ENCODE measurements around the gene SCGN.

- TF ChIP-seq CTCF (IDR thresholded peaks at IDR 0.05) (no peak), POLR2A (IDR thresholded peaks at IDR 0.05) (no peak)
Observed at GRCh38 chr6:25743868-25744267, 91.9 kb downstream of the SCGN start.
